ENCODE results near the gene ABCA9.

Gene ABCA9

DNA sequence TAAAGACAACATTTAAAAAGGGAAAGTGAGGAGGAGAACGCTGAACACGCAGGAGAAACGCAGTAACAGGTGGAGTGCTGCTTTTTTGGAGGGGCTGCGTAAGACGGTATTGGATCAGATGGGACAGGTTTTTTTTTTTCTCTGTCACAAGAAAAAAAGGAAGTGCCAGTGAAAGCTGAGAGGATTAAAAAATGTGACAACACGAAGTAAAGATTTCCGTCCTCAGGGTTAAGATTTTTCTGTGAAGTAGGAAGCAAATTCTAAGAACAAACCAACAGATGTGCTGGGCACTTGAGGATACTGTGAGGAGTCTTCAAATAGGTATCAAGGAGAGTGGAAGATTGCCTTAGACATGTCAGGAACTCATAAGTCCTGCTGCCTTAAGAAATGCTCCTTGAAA lies 5.8 kb upstream of the ABCA9 start:
- ChIA-PET POLR2A (no interaction called here), CTCF (no interaction called here)
- TF ChIP-seq, protein P1, sequence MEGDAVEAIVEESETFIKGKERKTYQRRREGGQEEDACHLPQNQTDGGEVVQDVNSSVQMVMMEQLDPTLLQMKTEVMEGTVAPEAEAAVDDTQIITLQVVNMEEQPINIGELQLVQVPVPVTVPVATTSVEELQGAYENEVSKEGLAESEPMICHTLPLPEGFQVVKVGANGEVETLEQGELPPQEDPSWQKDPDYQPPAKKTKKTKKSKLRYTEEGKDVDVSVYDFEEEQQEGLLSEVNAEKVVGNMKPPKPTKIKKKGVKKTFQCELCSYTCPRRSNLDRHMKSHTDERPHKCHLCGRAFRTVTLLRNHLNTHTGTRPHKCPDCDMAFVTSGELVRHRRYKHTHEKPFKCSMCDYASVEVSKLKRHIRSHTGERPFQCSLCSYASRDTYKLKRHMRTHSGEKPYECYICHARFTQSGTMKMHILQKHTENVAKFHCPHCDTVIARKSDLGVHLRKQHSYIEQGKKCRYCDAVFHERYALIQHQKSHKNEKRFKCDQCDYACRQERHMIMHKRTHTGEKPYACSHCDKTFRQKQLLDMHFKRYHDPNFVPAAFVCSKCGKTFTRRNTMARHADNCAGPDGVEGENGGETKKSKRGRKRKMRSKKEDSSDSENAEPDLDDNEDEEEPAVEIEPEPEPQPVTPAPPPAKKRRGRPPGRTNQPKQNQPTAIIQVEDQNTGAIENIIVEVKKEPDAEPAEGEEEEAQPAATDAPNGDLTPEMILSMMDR (IDR thresholded peaks at IDR 0.05; ENCODE audit: control extremely low read depth, extremely low read depth, low read depth, missing control alignments), result no peak
- DNase-seq (ENCODE audit: extremely low spot score), result no peak

DNA sequence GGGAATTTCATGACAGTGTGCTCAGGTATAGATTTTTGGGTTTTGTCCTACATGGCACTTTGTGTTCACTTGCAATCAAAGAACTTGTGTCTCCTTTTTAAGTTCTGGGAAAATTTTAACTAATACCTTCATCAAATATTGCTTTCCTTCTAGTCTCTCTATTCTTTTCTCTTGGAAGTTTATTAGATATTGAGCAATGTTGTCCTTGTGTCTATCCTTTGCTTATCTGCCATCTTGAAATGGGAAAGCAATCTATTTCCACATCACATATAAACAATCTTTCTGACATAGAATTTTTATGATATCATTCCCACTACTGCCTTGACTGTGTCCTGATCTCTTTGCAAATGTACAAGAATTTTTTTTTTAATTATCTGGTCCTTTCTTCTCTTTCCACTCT lies 4.4 kb upstream of the ABCA9 start:
- POLR2A ChIA-PET, result no interaction called here
- TF ChIP-seq, protein P1 (IDR thresholded peaks at IDR 0.05; ENCODE audit: control extremely low read depth, extremely low read depth, low read depth, missing control alignments), result no peak
- DNase-seq (ENCODE audit: extremely low spot score), result no peak
- CTCF ChIA-PET, result no interaction called here

DNA sequence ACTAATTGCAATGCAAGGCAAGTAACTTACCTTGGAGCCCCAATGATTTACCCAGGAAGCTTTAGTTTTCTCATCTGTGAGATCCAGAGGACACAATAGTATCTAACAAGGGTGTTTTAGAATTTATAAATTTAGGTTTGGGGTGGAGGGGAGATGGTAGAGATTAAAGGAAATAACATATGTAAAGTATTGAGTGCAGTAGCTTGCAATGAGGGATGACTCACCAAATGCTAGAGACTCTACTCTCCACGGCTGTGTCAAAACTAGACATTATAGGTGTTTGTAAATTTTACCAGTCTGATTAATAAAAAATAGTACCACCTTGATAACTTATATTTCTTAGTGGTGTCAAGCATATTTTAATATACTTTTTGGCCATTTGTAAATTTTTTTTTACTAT lies 3.7 kb upstream of the ABCA9 start:
- no peak for DNase-seq (ENCODE audit: extremely low spot score)
- TF ChIP-seq, protein P1 (IDR thresholded peaks at IDR 0.05; ENCODE audit: control extremely low read depth, extremely low read depth, low read depth, missing control alignments), result no peak
- CTCF ChIA-PET, result no interaction called here
- POLR2A ChIA-PET, result no interaction called here

DNA sequence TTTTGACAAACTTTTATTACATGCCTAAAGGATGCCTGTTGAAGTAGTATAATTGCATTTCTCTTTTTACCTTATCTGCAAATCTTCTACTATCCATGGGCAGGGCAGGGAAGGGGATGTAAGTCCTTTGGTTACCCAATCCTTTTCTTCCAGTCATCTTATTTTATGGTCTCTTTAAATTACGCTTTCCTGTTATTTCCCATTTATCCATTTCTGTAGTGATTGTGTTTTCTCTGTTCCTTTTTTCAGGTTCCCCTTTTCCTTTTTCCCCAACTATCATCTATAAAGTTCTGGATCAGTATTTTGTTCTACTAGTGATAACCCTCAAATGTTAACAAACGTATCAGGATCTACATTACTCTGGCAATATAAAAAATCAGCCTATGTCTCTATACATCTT lies 3.3 kb upstream of the ABCA9 start:
- CTCF ChIA-PET, result no interaction called here
- POLR2A ChIA-PET, result no interaction called here
- TF ChIP-seq, protein P1 (IDR thresholded peaks at IDR 0.05; ENCODE audit: control extremely low read depth, extremely low read depth, low read depth, missing control alignments), result no peak
- no peak for DNase-seq (ENCODE audit: extremely low spot score)

DNA sequence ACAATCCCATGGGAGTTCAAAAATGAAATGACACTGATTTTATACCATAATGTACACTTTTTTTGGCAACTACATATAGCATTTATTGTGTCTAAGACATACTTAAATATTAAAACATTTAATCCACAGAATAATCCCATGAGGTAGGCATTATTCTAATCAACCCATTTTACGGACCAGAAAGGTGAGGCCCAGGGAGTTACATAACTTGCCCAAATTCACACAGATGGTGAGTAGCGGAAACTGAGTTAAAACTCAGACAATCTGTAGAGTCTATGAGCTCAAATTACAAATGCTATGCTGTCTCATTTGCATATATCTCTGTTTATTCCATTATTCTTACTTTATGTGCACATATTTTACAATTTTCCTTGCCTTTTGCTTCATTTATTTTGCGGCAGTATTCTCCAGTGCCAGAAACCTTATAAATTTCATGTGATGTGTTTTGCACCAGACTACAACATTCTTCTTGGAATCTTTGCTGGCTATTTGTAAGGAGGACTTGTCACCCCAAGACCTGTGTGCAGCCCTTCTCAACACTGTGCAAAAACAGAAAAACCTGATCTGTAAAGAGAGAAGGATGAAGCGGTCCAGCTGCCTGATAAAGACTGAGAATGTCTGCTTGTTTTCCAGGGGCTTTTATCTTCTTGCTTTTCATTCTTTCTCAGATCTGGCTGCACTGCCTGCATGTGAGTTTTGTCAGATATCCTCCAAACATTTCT lies 2.3 kb upstream of the ABCA9 start:
- no peak for DNase-seq (ENCODE audit: extremely low spot score)
- ChIA-PET POLR2A (no interaction called here), CTCF (interaction anchor here (1.5 kb wide), 1 partner anchor 8 kb away, joined by 4 read pairs; no protein-coding TSS in a partner anchor)
- TF ChIP-seq, protein P1 (IDR thresholded peaks at IDR 0.05; ENCODE audit: control extremely low read depth, extremely low read depth, low read depth, missing control alignments), result no peak

DNA sequence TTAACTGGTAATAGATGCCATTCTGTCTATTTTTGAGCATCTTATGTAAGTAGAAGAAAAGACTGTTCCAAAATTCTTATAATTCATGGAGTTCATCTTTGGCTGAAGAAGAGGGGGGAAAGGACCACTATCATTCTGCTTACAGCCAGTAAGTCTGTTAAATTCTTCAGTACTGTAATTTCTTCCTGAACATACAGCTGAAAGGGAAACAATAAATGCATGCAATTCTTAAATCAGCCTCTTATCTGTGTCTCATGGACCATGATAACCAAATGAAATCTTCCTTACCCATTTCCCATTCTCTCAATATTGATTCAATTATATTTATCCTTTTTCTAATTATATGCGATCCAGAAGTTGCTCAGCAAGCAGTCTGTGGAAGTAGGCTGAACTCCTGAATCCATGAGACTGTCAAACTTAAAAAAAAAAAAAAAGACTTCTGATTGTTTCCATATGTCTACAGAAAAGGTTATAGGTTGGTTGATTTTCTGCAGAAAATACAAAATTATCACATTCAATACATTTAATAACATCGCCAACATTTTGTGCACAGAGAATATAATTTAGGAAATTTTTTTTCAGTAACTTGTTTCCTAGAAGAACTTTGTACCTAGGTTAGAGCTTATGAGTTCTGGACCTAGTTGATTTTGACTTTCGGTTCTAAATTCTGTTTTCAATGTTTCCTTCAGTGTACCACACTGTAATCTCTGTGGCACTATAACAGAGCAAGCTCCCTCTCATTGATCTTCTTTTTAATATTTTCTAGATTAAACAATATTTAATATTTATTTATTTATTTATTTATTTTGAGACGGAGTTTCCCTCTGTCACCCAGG lies 1.2 kb upstream of the ABCA9 start:
- TF ChIP-seq, protein P1 (IDR thresholded peaks at IDR 0.05; ENCODE audit: control extremely low read depth, extremely low read depth, low read depth, missing control alignments), result no peak
- CTCF ChIA-PET, result interaction anchor here (1.5 to 1.6 kb wide), 2 partner anchors 9 to 20 kb away, joined by 3 to 4 read pairs; no protein-coding TSS in a partner anchor
- no peak for DNase-seq (ENCODE audit: extremely low spot score)
- POLR2A ChIA-PET, result no interaction called here
